Lung microvascular endothelial cell (primary cell): ENCODE results near the gene NME8. TPM values are rescaled to one million over a fixed set of nuclear protein-coding genes. Genes with fewer than 3 reads are reported as not detected.
"Not testable (repeated sequence)": the region's sequence is repeated elsewhere in the genome, so short reads cannot be mapped to it uniquely, and the experiment has no call there.

ENCODE experiments used
- DNase-seq, 2 donors: peaks; one replicate each; pipeline versions ENCODE4 v3.0.0 to v3.0.0-alpha.2; 2010; ENCODE audit warnings: low read depth in 2 of 2
- total RNA-seq: library from RNA; depleted of rRNA; stranded (reverse); fragments of >200 nt; gene quantifications from 2 replicates; pipeline ENCODE4 v1.2.1, GENCODE V29; 2014

Gene NME8, protein sequence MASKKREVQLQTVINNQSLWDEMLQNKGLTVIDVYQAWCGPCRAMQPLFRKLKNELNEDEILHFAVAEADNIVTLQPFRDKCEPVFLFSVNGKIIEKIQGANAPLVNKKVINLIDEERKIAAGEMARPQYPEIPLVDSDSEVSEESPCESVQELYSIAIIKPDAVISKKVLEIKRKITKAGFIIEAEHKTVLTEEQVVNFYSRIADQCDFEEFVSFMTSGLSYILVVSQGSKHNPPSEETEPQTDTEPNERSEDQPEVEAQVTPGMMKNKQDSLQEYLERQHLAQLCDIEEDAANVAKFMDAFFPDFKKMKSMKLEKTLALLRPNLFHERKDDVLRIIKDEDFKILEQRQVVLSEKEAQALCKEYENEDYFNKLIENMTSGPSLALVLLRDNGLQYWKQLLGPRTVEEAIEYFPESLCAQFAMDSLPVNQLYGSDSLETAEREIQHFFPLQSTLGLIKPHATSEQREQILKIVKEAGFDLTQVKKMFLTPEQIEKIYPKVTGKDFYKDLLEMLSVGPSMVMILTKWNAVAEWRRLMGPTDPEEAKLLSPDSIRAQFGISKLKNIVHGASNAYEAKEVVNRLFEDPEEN
- total RNA-seq = not detected in 2 replicates

DNA sequence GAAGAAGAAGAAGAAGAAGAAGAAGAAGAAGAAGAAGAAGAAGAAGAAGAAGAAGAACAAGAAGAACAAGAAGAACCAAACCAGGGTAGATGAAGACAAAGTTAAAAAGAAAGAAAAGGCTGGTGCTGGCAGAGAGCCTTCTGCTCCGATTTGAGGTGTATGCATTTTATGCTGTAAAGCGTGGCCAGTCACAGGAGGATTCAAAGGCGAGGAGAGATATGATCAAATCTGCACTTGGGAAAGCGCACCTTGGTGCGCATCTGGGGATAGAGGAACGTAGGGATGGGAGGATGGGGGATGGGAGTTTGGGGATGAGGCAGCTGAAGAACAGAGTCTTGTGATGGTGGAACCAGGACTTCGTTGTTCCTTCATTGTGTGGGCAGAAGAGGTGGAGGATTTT lies at the start of gene NME8:
Gene NME8, plus strand, starts transcription at position 301 of the 400 bp plus-strand sequence. CDS start 1,670 bp downstream, outside the sequence.
- no peak for DNase-seq

DNA sequence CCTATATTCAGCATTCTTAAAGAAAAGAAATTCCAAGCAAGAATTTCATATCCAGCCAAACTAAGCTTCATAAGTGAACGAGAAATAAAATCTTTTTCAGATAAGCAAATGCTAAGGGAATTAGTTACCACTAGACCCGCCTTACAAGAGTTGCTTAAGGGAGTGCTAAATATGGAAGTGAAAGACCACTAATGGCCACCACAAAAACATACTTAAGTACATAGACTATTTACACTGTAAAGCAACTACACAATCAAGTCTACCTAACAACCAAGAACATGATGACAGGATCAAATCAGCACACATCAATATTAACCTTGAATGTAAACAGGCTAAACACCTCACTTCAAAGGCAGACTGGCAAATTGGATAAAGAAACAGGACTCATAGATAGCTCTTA lies 42.2 kb upstream of the NME8 start:
- no peak for DNase-seq

DNA sequence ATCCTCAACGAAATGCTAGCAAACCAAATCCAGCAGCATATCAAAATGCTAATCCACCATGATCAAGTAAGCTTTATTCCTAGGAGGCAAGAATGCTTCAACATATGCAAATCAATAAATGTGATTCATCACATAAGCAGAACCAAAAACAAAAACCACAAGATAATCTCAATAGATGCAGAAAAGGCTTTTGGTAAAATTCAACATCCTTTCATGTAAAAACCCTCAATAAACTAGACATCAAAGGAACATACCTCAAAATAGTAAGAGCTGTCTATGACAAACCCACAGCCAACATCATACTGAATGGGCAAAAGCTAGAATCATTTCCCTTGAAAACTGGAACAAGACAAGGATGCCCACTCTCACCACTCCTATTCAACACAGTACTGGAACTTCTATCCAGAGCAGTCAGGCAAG lies 36.2 kb upstream of the NME8 start:
- DNase-seq = not testable (repeated sequence)

DNA sequence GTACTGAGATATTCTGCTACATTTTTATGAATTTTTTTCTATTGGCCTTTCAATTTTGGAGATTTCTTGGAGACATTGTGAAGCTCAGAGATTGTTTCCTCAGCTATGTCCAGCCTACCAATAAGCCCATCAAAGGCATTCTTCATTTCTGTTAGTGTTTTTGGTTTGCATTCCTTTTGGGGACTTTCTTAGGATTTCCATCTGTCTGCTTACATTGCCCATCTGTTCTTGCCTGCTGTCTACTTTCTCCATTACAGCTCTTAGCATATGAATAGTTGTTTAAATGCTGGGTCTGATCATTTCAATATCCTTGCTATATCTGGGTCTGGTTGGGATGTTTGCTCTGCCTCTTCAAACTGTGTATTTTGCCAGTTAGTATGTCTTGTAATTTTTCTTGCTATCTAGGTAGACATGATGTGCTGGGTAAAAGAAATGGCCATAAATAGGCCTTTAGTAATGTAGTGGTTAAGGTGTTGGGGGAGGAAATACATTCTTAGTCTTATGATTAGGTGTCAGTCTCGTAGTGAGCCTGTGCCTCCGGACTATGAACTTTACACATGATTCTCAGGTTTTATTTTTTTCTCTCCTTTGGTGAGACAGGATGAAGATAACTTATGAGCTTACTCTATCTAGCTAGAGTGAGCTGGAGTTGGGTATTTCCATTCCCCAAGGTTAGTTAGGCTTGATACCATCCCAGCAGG lies 32.6 kb upstream of the NME8 start:
- no peak for DNase-seq

DNA sequence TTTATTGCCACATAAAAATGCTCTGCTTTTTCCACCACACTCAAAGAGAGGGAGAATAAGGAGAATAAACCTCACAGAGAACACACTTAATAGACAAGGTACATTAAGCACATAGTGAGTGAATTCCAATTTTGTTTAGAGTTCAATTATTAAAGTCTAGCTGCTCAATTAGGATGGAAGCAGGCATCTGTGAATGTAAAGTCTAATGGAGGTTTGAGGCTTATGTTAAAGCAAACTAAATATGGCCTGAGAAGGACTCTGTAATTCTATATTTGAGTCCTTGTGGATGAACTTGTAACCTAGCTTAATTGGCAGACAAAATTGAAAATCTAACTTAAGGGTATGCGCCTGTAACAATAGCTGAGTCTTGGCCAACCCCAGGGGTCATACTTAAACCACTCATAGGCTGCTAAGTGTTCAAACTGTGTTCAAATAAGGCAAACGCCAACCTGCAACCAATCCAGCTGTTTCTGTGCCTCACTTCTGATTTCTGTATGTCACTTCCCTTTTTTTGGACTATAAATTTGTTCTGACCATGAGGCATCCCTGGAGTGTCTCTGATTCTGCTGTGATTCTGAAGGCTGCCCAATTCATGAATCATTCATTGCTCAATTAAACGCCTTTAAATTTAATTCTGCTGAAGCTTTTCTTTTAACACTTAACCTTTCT lies 31.3 kb upstream of the NME8 start:
- DNase-seq = no peak

DNA sequence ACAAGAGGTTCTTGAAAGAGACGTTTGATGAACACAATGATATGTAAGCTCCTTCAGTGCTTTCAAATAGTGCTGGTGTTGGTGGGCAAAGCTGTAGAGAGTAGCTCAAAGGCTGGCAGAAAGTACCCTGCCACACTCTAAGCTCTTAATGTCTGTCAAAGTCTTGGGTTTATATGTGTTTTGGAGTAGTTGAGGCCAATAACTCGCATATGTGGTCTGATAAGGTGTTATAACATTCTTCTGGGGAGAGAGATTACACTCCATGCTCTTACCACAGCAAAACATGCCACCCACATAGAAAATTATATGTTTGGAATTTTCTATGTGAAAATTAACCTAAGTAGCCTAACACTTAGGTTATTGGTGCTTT lies 30.8 kb upstream of the NME8 start:
- DNase-seq = no peak

DNA sequence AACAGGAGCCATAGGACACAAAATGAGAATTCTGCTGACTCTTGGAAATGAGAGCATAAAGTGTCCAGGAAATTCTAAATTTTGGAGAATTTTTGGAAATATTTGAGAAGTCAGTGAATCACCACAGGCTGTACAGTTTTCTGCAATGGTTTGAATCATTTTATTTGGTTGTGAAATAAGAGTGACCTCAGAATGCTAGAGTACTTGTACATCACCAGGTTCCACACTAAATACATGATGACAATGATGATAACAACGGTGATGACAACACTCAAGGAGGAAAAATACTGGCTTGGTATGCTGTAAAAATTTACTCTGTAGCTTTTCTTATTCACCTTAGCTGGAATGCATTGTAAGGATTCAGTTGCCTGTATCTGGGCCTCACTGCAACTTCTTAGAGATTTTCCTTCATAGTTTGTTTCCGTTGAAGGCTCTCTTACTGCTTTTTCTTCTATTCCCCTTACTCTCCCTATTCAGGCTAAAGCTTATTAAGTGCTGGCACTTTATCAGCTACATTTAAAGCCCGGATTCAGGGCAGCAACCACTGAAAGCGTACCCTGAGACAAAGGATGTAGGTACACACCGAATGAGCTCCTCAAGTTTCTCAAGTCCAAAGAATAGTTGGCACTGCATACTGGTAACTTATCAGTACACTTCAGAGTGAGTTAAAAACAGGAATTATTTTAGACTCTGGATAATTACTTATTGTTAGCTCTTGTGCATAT lies 30.2 kb upstream of the NME8 start:
- DNase-seq = no peak

DNA sequence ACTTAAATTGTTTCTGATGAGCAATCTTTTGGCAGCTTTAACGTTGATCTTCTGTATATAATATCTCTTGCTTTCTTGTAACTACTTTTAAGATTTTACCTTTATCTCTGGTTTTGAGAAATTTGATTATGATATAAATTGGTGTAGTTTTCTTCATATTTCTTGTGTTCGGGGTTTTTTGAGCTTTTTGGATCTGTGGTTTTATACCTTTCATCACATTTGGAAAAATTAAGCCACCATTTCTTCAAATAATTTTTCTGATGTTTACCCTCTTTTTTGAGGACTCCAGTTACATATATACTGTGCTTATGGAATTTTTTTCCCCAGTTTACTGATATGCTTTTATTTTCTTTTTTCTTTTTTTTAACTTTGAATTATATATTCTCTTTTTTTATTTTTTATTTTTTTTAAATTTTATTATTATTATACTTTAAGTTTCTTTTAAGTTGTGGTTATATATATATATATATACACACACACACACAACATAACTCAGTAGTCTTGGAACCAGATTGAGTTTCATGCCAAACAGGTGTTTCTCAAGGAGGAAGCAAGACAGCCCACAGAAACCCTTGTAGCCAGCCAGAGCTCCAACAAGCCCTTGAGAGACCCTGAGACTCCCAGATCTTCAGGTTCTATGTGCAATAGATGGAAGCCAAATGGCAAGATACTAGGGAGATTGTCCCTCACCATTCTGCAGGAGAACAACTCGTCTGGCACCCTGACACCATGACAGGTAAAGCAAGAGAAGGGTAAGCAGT lies 27.5 kb upstream of the NME8 start:
- no peak for DNase-seq

DNA sequence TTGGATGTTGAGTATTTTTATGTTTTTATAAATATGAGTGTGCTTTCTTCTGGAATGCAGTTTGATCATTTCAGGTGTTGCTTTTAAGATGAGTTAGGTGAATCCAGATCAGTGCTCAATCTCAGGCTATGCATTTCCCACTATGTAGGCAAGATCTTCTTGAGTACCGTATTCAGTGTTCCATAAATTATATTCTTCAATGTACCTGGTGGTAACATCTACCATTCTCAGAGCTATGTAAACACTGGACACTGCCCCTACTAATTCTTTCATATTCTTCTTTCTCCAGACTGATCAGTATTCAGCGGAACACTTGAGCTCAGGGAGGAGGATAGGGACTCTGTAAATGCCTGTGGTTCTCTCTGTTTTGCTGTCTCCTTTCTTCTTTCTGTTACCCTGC lies 25.5 kb upstream of the NME8 start:
- DNase-seq = no peak

DNA sequence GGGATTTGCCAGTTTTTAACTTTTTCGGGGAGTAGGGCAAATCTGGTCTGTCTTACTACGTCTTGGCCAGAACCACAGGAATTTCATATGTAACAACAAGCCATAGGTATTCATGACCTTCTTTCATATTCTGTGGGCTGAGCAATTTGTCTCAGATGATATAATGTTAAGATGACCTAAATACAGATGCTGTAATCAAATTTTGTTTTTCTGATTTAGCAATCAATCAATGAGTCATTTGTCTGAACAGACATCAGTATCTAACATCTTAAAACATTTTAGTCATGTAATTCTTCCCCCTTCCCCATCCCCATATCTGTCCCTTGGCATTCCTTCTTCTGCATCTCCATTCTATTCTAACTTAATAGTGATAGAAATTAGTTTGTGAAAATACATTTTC lies 24.8 kb upstream of the NME8 start:
- no peak for DNase-seq

DNA sequence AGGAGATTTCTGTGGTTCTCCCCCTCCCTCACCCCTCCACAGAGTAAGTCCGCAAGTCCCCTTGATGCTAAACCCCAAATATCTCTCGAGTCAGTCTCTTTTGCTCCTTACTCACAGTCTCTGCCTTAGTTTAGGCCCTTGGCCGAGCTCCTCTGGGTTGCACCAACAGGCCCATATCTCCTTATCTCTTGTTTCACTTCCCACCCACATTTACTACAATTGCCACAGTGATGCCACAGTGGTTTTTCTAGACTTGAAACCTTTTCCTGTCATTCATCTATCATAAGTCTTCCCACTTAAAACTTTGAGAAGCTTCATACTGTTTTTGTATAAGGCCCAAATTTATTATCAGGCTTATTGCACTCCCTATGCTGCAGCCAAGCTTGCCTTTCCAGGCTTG lies 23.4 kb upstream of the NME8 start:
- no peak for DNase-seq

DNA sequence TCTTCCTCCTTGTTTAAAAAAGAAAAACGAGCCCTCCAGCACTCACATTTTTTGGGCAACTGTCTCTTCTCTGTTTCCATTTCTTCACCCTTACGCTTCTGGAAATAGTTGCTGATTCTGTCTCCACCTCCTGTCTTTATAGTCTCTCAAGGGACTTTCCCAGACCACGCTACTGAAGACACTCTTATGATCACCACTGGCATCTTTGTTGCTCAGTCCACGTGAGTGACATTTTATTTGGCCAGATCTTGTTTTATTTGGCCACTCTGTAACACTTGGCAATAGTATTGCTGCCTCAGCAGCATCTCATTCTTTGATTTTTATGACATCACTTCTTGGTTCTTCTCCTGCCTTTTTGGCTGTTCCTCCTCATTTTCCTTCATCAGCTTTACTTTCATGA lies 21.6 kb upstream of the NME8 start:
- DNase-seq = no peak

DNA sequence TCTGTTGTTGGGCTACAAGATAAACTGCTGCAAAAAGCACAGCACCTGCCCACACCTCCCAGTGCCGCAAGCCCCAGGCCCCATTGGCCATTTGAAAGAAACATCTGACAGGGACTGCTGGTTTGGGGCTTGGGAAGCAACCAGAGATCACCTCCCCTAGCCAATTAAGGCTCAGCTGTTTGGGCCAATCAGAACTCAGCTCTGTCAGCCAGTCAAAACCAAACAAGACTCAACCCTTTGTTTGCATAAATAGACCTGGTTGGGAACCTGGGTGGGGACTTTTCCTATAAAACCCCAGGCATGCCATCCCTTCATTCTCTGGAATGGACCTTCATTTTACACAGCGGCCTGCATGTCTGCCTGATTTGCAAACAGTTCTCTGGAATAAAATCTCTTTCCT lies 17.2 kb upstream of the NME8 start:
- DNase-seq = no peak

DNA sequence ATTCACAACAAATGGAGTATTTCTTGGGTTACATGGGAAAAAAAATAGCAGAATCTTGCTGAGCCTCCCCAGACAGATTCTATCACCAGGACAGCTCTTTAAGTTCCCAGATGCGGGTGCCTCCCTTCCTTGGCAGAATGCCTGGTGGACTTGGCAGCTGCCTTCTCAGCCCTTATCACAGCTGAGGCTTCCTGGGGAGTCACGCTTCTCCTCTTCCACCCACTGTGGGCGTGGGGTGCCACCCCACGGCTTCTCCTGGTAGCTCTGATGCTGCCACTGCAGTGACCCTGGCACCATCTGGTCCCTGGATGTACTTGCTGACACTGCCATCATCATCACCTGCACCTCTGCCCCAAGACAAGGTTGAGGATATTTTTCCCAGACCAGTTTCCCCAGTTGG lies 16.2 kb upstream of the NME8 start:
- peak in 1 of 2 donors; percentile 40 for DNase-seq

DNA sequence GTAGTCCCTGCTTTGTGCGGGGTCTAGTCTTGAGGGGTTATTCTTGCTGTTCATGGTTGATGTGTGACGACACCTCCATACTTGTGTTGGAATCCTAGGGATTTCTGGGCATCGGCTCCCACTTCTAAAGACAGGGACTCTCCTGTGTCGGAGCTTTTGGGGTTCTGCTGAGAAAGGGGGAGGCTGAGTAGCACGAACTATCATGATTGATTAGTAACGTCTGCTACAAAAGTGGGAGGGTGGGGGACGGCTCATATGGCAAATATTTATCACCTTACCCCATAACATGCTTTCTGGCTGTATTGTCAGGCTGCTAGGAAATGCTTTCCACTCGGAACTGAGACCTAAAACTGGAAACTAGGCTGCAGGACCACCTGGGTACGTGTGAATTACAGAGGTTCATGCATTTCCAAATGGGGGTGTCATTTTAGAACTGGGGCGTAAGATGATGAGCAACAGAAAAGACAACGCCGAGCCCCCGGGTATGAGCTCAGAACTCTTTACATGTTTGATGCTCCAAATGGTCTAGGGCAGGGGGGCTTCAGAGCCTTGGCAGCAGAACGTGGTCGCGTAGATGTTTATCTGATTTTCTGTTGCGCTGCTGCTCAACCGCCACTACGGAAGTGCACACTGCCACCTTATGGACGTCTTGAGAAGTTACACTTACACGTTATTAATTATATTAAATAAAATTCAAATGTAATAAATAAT lies 15.1 kb upstream of the NME8 start:
- DNase-seq = peak; percentile 65 to 76

DNA sequence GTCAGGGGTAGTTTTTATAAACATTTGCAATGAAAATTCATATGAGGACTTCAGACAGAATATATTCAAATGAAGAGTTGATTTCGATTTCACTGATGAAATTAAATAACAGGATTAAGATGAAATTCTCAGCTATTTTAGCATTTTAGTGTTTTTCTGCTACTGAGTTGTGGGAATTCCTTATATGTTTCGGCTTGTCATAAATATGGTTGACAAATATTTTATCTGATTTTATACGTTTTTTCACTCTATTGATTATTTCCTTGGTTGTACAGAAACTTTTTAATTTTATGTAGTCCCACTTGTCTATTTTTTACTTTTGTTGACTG lies 14.6 kb upstream of the NME8 start:
- DNase-seq = no peak

DNA sequence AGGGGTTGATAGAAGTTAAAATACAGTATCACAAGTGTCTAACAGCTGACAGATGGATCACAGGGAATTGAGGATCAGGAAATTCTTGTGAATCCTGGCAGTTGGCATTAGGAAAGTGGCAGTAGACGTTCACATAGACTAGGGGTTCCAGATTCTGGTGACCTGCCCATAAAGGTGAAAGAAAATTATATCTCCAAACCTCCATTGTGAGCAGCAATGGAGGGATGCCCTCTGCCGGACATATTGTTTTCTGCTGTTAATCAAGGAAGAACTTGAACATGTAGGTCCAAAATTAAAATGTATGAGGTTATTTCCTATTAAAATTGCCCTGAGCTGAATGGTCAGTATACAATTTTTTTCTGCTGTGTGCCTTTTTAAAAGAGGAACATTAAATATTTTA lies 5.1 kb downstream of the NME8 start:
- DNase-seq = peak; percentile 12 to 21

DNA sequence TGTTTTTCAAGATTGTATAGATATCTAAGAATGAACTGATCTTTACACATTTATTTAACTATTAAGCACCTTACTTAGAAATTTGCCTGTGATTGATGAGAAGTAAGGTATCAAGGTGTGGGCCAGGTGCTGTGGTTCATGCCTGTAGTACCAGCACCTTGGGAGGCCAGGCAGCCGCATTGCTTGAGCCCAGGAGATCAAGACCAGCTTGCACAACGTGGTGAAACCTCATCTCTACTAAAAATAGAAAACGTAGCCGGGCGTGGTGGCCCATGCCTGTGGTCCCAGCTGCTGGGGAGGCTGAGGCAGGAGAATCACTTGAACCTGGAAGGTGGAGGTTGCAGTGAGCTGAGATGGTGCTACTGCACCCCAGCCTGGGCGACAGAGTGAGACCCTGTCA lies 33.7 kb downstream of the NME8 start:
- DNase-seq = no peak

DNA sequence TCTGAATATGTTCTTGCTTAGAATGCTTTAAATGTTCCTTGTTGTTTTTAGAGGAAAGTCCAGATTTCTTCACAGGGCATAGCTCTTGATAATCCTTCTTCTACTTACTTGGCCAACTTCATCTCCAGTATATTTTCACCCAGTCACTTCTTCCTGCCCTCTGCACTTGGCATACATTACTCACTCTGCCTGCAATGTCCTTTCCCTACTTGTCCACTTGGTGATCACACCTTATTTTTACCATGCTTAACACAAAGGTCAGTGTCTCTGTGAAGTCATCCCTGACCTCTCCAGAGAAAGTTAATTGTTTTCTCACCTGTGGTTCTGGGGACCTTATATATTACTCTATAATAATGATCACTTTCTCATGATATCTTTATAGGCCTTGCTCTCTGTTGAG lies 45.0 kb downstream of the NME8 start:
- no peak for DNase-seq

DNA sequence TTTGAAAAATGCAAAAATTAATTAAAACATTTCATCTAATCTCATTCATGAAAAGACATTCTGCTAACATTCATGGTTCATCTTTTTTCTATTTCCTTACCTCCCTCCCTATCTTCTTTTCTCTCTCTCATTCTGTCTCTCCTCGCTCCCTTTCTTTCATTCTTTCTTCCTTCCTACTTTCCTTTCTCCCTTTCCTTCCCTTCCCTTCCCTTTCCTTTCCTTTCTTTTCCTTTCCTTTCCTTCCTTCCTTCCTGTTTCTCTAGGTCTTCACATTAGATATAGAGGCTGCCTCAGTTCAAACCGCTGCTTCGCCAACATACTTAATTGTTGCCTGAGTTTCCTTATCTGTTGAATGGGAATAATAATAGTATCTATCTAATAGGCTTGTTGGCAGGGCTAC lies 46.3 kb downstream of the NME8 start:
- DNase-seq = no peak
